Measurements from ENCODE around the gene CSNK1G1.
"Not testable (repeated sequence)": the region's sequence is repeated elsewhere in the genome, so short reads cannot be mapped to it uniquely, and the experiment has no call there.

CSNK1G1 gene

DNA sequence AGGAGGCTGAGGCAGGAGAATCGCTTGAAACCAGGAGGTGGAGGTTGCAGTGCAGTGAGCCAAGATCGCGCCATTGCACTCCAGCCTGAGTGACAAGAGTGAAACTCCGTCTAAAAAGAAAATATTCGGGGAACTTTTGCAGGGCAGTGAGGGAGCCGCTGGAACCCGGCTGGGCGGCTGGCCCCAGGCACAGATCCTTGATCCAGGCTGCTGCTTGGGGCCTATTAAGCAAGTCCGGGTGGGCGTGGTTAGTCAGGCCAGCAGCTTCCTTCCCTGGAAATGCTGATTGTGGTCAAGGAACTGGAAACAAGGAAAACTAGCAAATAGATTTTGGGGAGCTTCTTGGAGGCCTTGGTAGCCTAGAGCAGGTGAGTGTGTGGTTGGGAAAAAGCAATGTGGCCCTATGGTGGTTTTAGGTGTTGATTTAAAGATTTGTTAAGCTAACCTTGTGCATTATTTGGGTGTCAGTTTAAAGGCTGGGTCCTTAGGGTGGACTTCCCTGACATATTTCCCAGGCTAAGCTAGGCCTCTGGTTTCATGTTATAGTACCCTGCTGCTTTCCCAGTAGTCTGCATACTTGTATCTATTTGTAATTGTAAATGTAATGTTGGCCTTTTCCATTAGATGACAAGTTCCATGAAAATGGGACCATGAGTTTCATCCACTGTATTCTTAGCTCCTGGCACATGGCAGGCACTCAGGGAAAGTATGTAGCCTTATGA is 222.2 kb downstream of the CSNK1G1 start:
- no peak for DNase-seq (ENCODE audit: low read depth)

- DNase-seq (ENCODE audit: low read depth), result no peak
Measured at GRCh38 chr15:64132217-64132616, 223.8 kb downstream of the CSNK1G1 start.

DNA sequence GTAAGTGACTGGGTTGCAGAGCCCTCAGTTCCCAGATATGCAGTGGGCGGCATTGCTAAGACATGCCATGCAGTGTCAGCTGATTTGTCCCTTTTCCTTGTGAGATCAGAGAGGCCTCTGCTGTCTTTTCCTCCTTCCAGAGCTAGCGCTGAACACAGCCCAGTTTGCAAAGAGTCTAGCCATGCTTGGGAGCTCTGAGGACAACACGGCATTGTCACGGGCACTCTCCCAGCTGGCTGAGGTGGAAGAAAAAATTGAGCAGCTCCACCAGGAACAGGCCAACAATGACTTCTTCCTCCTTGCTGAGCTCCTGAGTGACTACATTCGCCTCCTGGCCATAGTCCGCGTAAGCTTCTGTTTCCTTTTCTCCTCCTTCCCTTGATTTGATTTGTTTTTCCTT is 224.4 kb downstream of the CSNK1G1 start:
- DNase-seq (ENCODE audit: low read depth), result no peak

- DNase-seq (ENCODE audit: low read depth), result no peak
Measured at GRCh38 chr15:64130159-64130558, 225.8 kb downstream of the CSNK1G1 start.

- DNase-seq (ENCODE audit: low read depth), result no peak
Measured at GRCh38 chr15:64127521-64128270, 228.3 kb downstream of the CSNK1G1 start.

- no peak for DNase-seq (ENCODE audit: low read depth)
Measured at GRCh38 chr15:64125978-64126377, 230.0 kb downstream of the CSNK1G1 start.

DNA sequence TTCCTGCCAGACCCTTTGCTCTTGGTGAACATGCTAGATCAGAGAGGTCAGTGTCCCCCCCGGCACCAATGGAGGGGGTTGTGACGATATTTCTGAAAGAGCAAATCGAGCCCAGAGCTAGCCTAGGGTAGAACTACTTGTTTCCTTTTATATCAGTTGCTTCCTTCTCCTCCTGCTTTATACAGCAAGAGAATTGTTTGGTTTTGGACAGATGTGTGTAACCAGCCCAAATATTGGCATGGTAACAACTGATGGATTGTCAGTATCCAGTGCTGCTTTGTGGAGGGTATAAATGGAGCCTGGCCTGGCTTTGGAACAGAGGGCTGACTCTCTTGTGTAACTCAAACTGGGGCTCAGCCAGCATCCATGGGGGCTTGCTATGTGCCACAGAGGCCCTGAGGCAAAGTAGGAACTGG is 233.0 kb downstream of the CSNK1G1 start:
- no peak for DNase-seq (ENCODE audit: low read depth)

DNA sequence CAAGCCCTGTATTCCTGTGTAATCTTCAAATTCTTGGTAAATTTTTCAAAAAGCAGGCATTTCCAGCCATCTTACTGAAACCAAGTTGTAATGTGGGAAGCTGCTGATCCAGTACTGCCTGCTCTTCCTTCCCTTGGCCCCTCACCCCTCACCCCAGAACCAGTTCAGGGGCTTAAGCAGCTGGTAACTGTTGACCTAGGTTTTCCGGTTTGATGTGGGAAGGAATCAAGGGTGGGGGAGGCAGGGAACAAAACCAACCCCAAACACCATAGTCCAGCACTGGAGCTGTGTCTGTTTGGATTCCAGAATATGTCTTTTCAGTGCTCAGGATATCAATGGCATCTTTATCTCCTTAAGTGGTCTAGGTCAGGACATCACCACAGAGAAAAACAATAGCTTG is 233.5 kb downstream of the CSNK1G1 start:
- no peak for DNase-seq (ENCODE audit: low read depth)

DNA sequence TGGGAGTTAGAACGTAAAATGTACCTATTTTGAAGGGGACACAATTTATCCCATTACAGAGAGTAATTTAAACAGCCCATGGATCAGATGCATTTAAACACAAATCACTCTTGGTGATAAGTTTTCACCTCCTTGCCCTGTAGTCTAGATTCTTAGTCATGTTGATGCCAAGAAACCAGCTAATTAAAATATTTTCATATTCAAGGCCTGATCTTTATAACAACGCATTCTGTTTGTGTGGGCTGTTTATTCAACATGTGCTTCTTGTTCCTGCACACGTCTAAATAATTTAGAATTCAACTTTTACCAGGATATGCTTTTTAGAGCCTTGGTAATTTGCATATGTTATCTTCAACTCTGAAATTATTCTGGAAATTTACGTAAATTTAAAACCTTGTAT is 234.4 kb downstream of the CSNK1G1 start:
- no peak for DNase-seq (ENCODE audit: low read depth)

DNA sequence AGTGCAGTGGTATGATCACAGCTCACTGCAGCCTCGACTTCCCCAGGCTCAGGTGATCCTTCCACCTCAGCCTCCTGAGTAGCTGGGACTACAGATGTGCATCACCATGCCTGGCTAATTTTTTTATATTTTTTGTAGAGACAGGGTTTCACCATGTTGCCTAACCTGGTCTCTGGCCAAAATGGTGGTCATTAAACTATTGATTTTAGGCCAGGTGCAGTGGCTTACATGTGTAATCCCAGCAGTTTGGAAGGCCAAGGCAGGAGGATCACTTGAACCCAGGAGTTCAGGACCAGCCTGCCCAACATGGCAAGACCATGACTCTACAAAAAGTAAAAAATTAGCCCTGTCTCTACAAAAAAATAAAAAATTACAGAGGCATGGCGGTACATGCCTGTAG is 235.7 kb downstream of the CSNK1G1 start:
- not testable (repeated sequence) for DNase-seq (ENCODE audit: low read depth)

- no peak for DNase-seq (ENCODE audit: low read depth)
Measured at GRCh38 chr15:64117759-64118487, 238.1 kb downstream of the CSNK1G1 start.
